Right hindlimb (tissue), 1 donor: ENCODE measurements around the gene CPSF4L.

Source experiments
- DNase-seq: peaks from one replicate; pipeline ENCODE4 v3.0.0-alpha.2; 2018

The CPSF4L gene

GRCh38 chr17:73199751-73200317, 61.8 kb downstream of the CPSF4L start:
- no peak for DNase-seq

GRCh38 chr17:73198930-73199260, 62.8 kb downstream of the CPSF4L start:
- DNase-seq, result no peak
